NCI-H2171 treated with DMSO at 0.1 percent for 48 hours (cell line): Measurements from ENCODE around the gene PPP4R2.
"Not testable (repeated sequence)": the region's sequence is repeated elsewhere in the genome, so short reads cannot be mapped to it uniquely, and the experiment has no call there.

Experiments used
- DNase-seq: peaks from one replicate; lab custom pipeline; 2025; lab: John Stamatoyannopoulos, UW

Gene PPP4R2

DNA sequence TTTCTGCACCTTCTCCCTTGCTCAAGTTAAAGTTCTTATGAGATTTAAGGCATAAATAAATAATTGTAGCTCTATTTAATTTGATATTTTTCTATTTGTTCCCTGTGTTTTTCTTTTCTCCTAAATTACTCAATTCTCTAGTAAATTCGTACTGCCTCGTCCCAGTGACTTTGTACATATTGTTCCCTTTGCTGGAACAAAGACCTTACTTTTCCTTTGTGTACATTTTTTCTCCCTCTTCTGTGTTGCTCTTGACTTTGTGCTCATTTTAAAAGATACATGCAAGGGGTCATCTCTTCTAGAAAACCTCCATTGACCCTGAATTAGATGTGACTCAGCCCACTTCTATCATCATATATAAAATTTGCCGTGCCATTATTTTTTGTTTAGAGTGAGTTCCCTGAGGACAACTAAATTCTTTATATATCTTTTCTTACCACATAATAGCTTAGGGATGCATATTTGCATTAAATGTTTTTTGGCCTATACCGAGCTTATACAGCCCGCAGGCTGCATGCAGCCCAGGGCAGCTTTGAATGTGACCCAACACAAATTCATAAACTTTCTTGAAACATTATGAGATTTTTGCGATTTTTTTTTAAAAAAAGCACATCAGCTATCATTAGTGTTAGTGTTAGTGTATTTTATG, 29.6 kb downstream of the PPP4R2 start:
- no peak for DNase-seq

DNA sequence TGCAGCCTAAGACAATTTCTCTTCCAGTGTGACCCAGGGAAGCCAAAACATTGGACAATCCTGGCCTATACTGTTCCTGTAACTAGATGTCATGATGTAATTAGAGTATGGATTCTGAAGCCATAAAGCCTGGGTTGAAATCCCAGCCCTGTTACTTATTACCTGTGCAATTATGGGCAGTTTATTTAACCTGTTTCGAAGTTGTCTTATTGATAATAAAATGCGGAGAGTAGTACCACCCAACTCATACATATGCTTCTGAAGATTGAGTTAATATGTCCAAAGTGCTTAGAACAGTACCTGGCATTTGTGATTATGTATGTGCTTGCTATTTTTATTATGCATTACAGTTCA, 30.1 kb downstream of the PPP4R2 start:
- no peak for DNase-seq

DNA sequence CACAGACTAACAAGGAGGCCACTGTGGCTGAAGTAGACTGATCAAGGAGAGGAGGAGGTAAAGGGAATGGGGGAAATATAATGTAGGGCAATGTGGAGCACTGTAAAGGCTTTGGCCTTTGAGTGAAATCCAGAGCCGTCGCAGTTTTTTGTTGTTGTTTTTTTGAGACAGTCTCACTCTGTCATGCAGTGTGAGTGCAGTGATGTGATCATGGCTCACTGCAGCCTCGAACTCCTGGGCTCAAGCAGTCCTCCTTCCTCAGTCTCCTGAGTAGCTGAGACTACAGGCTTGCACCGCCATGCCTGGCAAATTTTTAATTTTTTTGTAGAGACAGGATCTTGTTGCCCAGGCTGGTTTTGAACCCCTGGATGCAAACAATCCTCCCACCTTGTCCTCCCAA, 32.2 kb downstream of the PPP4R2 start:
- no peak for DNase-seq

DNA sequence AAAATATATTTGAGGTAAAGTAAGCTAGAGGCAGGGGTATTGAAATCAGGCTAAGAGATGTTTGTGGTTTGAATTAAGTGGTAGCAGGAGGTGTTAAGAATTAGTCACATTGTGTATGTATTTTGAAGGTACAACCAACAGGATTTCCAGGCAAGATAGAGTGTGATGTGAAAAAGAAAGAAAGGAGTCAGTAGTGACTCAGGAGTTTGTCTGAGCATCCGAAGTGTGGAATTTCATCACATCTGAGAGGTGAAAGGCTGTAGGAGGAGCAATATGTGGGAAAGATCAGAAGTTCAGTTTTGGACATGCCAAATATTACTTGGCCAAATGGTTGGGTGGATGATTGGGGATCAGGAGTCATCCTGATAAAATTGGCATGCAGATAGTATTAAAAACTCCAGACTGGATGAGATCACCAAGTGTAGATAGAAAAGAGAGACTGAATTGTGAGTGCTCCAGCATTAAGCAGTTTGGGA, 32.7 kb downstream of the PPP4R2 start:
- DNase-seq = no peak

DNA sequence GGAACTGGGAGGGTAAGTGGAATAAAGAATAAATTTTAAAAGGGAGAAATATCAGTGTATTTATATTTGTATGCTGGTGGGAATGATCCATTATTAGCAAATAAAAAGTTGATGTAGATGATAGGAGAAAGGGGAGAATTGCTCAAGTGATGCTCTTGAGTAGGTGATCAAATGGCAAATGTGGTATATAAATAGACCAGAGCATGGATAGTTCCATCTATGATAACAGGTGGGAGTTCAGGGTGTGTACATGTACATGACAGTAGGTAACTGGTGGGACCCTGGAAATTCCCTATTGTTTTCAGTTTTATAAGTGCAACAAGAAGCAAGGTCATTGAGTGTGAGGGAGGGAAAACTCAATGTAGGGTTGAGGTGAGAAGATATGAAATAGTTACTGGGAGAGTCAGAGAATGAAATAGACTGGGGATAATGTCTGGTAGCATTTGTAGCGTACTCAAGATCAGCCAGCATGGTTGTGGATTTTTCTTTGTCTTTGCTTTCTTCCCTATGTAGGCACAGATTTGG, 33.5 kb downstream of the PPP4R2 start:
- no peak for DNase-seq

DNA sequence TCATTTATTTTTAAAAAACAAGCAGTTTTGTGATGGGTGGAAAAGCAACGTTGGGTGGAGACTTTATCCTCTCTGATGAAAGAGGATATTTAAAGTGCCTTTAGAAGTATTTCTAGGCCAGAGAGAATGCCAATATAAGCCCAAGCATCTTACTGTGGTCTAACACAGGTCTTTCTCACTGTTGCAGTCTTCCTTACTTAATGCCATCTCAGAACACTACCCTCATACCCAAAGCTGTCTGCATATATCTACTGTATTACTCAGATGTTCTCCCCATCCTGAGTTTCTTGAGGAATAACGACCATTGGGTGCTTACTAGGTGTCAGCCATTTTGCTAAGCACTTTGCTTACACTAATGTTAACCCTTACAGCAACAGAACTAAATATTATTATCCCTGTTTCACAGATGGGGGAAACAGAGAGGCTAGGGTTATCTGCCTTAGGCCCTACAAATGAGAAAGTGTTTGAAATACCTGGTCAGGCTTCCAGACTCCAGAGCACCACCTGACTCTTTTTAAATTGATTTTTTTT, 35.0 kb downstream of the PPP4R2 start:
- no peak for DNase-seq

DNA sequence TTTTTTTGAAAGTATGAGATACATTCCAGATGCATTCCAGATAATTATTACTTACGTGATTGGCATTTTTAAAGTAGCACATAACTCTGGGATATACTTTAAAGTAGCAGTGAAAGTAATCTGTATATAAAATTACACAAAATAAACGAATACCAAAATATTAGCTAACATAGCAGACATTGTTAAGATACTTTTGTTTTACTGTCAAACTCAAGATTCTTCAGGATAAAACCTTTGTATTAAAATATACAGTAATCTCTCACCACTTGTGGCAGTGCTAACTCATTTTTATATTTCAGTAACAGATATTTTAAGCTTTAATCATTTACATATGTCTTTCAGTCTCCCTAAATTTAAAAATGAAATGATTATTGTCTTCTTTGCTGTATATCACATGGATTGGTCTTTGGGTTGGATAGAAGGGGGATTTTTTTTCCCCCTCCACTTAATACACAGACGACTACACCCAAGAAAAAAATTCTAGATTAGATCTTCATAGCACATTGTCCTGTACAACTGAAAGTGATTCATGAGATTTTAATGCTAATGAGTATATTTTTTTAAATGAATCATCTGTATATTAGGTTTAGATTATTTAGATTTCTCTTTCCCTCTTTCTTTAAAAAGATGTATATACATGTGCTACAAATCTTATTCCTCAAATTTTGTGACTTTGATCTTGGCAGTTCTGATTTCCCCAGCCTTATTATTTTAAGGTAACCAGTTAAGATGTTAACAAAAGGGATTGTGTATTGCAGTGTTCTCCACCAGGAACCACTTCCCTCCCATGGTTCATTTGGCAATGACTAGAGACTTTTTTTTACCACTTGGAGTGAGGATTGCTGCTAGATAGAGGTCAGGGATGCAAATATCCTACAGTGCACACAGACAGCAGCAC, 40.3 kb downstream of the PPP4R2 start:
- no peak for DNase-seq

DNA sequence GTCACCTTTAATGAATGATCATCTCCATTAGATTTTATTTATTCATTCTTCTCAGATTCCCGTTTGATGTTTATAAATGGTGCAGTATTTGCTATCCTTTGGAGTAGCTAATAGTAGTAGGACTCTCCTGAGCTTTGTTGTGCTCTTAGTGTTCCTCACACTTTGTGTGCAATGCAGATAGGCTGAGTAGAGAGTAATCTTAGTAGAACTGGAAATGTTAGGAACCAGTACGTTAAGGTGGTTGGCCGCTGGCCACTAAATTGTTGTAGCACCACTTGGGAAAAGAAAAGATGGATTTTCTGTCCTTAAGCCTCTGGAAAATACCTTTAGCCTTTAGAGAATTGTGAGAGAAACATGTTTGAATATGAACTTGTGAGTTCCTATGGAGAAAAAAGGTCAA, 44.9 kb downstream of the PPP4R2 start:
- no peak for DNase-seq

DNA sequence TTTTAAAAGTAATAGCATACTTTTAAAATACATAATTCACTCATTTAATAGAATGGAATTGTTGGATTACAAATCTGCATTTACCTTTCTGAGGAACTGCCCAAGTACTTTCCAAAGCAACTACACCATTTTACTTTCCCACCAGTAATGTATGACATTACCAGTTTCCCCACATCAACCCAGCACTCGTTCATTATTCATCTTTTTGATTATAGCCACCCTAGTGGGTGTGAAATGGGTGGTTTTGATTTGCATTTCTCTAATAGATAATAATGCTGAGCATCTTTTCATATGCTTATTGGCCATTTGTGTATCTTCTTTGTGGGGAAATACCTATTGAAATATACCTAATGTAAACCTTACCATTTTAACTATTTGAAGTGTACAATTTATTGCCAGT, 46.8 kb downstream of the PPP4R2 start:
- DNase-seq = no peak

DNA sequence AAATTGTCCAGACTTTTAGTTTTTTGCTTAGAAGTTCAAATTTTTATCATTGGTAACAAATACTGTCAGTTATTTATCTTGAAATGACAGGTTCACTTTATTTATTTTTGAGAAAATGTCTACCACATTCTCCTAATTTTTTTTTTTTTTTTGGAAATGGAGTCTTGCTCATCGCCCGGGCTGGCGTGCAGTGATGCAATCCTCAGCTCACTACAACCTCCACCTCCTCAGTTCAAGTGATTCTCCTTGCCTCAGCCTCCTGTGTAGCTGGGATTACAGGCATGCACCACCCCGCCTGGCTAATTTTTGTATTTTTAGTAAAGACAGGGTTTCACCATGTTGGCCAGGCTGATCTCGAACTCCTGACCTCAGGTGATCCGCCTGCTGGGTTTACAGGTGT, 48.8 kb downstream of the PPP4R2 start:
- no peak for DNase-seq

DNA sequence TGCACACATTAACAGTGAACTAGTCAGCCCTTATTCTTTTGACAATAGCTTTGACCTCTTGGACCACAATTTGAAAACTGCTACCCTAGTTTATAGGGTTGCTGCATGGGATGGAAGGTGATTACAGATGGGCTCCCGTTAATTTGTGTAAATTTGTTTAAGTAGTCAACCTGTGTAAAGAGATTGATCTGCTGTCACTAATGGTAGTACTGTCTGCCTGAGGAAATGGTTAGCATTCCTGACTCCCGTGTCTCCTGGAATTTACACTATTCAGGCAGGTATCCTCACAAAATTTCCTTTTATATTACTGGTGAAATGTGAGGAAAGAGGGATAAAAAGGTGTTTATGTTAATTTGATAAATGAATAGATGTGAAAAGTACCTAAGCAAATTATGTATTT, 49.6 kb downstream of the PPP4R2 start:
- DNase-seq = no peak

DNA sequence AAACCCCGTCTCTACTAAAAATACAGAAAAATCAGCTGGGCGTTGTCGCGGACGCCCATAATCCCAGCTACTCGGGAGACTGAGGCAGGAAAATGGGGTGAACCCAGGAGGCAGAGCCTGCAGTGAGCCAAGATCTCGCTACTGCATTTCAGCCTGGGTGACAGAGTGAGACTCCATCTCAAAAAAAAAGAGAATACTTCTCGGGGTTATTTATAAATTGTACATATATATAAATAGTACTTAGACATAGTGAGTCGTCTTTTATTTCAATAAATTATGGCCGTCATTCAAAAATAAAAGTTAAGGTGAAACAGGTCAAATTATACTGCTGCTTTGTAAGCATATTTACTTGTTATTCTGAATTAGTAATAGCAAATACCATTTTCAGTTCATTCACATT, 52.7 kb downstream of the PPP4R2 start:
- DNase-seq = no peak

DNA sequence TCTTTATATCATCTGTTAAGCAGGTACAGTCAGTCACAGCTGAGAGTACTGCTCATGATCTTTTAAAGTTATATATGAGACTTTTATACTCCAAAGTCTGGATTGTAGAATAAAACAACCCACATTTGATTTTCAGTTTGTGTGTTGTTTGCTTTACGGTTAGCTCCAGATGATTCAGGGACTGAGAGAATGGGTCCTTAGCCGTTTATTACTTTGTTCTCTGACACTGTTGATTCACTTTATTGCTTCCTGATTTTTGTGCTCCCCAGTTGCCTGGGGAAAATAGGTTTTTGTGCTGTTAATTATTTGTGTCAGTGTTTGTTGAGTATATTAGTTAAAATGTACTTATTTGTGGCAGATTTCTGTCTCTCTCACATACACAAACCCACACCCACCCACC, 56.2 kb downstream of the PPP4R2 start:
- no peak for DNase-seq

DNA sequence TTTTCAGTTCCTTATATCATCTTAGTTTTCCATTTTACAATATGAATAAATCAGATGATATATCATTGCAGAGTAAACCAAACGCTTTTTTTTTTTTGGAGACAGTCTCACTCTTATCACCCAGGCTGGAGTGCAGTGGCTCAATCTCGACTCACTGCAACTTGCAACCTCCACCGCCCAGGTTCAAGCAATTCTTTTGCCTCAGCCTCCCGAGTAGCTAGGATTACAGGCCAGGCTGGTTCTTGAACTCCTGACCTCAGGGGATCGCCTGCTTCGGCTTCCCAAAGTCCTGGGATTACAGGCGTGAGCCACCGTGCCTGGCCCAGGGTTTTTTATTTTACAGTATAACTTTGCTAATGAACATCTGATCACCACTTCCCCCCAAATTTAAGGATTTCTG, 59.0 kb downstream of the PPP4R2 start:
- DNase-seq = no peak

DNA sequence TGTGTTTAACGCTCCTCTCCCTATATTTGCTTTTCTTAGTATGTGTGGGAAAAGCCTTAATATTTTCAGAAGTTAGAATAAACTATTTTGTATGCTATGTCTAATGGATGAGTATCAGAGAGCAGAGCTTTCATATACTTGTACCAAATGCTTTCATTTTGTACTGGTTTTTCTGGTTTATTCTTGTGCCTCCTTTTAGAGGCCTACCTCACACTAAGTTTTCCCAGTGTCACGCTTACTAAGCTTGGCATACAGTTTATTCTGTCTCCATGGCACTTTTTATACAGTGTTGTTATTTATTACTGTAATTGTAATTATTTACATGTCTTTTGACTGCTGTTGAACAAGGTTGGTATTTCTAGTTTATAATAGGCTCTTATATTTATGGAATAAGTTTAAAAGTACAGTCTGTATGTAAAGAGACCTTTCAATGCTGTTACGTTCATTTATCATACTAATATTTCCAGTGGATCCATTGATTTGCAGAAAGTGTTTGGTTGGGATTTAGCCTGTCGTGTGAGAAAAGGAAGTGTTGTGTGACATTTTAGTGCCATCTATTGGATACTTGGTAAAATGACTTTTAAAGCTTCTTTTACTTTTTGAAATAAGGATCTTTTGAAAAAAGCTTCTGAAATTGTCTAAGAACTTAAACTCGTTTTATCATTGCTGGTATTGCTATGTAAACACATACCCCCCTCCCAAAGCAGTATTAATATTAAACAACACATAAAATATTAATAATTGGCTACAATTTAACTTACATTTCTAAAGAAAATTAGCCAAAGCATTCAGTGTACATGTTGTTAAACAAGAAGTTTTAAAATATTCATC, 59.6 kb downstream of the PPP4R2 start:
- DNase-seq = peak; percentile 37

DNA sequence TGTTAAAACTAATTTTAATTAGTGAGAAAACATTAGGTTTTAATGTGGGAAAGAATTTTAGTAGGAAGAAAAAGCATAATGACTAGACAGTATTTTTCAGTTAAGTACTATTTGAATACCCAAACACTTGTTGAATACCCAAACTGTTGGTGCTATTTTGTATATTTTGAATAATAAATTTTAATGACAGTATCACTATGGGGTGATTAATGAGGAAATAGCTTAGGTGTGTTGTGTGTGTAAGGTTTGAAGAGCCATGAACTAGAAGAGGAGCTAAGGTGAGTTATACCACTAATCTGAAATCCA, 60.2 kb downstream of the PPP4R2 start:
- no peak for DNase-seq

DNA sequence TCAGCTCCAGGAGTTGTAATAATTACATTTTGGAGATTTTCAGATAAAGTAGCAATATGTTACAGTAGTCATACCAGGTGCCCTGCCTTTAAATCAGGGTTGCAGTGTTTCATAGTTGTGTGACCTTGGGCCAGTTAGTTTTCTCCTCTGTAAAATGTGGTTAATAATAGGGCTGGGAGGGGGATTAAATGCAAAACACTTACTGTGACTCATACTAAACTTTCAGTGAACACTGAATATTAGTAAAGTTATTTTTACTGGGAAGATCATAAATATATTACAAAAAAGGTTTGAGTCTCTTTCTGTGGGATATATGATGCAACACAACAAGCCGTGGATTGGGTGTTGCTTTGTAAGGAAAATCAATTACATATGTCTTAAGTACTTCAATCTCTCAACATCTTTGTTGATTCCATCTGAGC, 63.7 kb downstream of the PPP4R2 start:
- DNase-seq = no peak

DNA sequence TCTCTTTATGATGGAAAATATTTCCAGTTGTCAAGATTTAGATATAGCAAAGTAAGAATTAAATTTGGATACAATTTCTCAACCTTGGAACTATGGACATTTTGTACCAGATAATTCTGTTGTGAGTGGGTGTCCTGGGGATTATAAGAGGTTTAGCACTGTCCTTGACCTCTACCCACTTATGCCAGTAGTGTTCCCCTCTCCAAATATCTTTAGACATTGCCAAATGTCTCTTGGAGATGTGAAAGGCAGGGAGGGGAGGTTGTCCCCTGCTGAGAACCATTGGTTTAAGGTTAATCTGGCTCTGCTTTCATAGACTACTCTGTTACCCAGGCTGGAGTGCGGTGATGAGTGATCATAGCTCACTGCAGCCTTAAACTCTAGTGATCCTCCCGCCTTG, 64.8 kb downstream of the PPP4R2 start, which contains the start of gene EBLN2:
Gene EBLN2 (plus strand): TSS at position 244 of the 400 bp plus-strand sequence. CDS start 423 bp downstream, outside the sequence.
- DNase-seq = no peak

DNA sequence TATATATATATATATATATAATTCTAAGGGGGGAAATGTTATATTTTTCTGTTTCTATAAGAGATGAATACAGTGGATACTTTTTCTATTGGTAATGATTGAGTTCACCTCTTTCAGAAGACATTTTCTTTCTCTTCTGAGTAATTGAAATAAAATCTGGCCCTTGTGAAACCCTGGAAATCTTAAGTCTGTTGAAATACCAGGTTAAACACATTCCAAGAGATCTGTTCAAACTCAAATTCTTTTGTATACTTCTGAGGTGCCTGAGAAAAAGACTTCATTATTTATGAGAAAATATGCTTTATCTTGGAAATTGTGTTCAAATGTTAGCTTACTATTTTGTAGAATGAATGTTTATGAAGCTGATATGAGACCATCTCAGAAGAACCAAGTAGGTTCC, 69.6 kb downstream of the PPP4R2 start:
- DNase-seq = not testable (repeated sequence)

DNA sequence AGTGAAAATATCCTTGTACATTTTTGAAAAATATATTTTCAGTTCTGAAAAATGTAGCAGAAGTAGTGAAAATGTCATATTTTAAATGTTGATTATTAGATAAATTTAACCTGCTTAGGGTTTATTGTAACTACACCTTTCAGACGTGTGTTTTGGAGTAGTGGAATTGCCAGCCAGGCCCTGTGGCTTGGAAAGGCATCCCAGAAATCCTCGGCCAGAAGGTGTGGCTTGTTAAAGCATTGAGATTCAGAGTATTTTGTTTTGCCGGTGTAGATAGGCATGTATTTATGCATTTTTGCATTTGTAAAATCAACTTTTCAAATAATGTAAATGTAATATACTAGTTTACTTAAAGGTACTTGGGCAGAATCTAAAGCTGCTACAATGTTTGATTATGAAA, 71.8 kb downstream of the PPP4R2 start:
- DNase-seq = no peak

DNA sequence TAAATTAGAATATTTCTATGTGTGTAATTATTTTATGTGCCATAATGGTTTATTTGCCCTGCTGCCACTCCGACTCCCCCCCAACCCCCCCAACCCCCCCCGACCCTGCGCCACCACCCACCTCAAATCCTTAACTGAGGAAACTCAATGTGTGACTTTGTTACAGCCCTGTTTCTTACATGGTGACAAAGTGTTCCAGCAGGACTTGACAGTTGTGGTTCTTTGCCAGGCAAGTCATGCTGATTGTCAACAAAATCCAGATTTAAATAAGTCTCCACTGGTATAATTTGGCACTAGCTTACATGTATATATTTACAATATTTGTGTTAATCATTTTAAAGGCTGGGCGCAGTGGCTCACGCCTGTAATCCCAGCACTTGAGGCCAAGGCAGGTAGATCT, 72.6 kb downstream of the PPP4R2 start:
- no peak for DNase-seq

DNA sequence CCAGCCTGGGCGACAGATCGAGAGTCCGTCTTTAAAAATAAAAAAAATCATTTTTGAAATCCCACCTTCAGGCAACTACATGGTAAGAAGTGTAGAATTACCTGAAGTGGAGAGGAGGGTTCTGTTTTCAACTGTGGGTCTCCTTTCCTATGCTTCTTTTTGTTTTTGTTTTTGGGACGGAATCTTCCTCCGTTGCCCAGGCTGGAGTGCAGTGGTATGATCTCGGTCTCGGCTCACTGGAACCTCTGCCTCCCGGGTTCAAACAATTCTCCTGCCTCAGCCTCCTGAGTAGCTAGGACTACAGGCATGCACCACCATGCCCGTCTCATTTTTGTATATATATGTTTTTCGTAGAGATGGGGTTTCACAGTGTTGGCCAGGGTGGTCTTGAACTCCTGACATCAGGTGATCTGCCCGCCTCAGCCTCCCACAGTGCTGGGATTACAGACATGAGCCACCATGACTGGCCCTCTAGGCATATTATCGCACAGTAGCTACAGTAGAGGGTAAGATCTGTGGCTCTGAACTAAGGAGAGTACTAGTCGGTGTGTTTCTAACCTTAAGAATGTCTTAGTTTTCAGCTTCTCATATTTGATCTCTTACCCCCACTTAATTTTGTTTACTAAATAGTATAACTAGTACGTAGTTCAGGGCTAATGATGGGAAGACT, 73.3 kb downstream of the PPP4R2 start:
- DNase-seq = no peak
